ENCODE data around the gene SAP25. TPM values are rescaled to one million over a fixed set of nuclear protein-coding genes. Genes with fewer than 3 reads are reported as not detected.
A peak's percentile ranks its signal among the peaks of the same experiment; 100 is the strongest.

Gene SAP25
- total RNA-seq, 1 donor from 2014 or later = not detected

GRCh38 chr7:100595188-100595587 lies 21.5 kb upstream of the SAP25 start:
- DNase-seq (ENCODE audit: low read depth in 2 of 2) = no peak

- no peak for DNase-seq (ENCODE audit: low read depth in 2 of 2)
These were observed 17.9 kb upstream of the SAP25 start for GRCh38 chr7:100591596-100591995.

- no peak for DNase-seq (ENCODE audit: low read depth in 2 of 2)
These were observed 16.5 kb upstream of the SAP25 start for GRCh38 chr7:100590077-100590737.

- no peak for DNase-seq (ENCODE audit: low read depth in 2 of 2)
These were observed 15.7 kb upstream of the SAP25 start for GRCh38 chr7:100589341-100589947.

- DNase-seq (ENCODE audit: low read depth in 2 of 2) = peak; percentile 51 to 54
These were observed 14.7 kb upstream of the SAP25 start for GRCh38 chr7:100588438-100588837.

GRCh38 chr7:100586266-100587025 lies 12.7 kb upstream of the SAP25 start, which contains the start of gene FBXO24:
TSS of gene FBXO24 (plus strand) at chr7:100586328. CDS start at chr7:100586626, 298 bp downstream.
- peak; percentile 100 for DNase-seq (ENCODE audit: low read depth in 2 of 2)

- no peak for DNase-seq (ENCODE audit: low read depth in 2 of 2)
These were observed 12.0 kb upstream of the SAP25 start, which contains the start of gene LRCH4 for GRCh38 chr7:100585511-100586265. TSS of gene LRCH4 (minus strand) at chr7:100586129. CDS start at chr7:100586100, 29 bp downstream.

- DNase-seq (ENCODE audit: low read depth in 2 of 2) = peak in 1 of 2 donors; percentile 75
These were observed 11.2 kb upstream of the SAP25 start for GRCh38 chr7:100584683-100585510.

GRCh38 chr7:100584054-100584682 lies 10.5 kb upstream of the SAP25 start:
- peak in 1 of 2 donors; percentile 23 for DNase-seq (ENCODE audit: low read depth in 2 of 2)

GRCh38 chr7:100583132-100584053 lies 9.7 kb upstream of the SAP25 start:
- peak in 1 of 2 donors; percentile 73 for DNase-seq (ENCODE audit: low read depth in 2 of 2)

GRCh38 chr7:100582650-100583049 lies 8.9 kb upstream of the SAP25 start:
- no peak for DNase-seq (ENCODE audit: low read depth in 2 of 2)

- no peak for DNase-seq (ENCODE audit: low read depth in 2 of 2)
These were observed 8.4 kb upstream of the SAP25 start for GRCh38 chr7:100582041-100582579.

- DNase-seq (ENCODE audit: low read depth in 2 of 2) = no peak
These were observed 7.0 kb upstream of the SAP25 start for GRCh38 chr7:100580466-100581283.

GRCh38 chr7:100578246-100579183 lies 4.8 kb upstream of the SAP25 start:
- DNase-seq (ENCODE audit: low read depth in 2 of 2) = no peak

- DNase-seq (ENCODE audit: low read depth in 2 of 2) = no peak
These were observed 3.8 kb upstream of the SAP25 start for GRCh38 chr7:100577507-100577906.

GRCh38 chr7:100577103-100577502 lies 3.4 kb upstream of the SAP25 start:
- DNase-seq (ENCODE audit: low read depth in 2 of 2) = no peak
